Astrocyte (in vitro differentiated cells and primary cell): Measurements from ENCODE around the gene MARCHF10.

ENCODE experiments used
- EZH2 ChIP-seq: IDR thresholded peaks from 2 replicates; pipeline ENCODE4 v1.6.1; 2012; ENCODE audit warnings: mild to moderate bottlenecking, low read length, inconsistent platforms; ENCODE audit not compliant: insufficient read depth
- TF ChIP-seq, protein P1 (sequence below): IDR thresholded peaks from 2 replicates; pipeline ENCODE4 v1.5.1; 2011; ENCODE audit warnings: low read depth, mild to moderate bottlenecking, inconsistent platforms, low read length, moderate library complexity; ENCODE audit not compliant: insufficient read depth

GRCh38 chr17:62676952-62677596 is 131.0 kb downstream of the MARCHF10 start:
- TF ChIP-seq, protein P1, sequence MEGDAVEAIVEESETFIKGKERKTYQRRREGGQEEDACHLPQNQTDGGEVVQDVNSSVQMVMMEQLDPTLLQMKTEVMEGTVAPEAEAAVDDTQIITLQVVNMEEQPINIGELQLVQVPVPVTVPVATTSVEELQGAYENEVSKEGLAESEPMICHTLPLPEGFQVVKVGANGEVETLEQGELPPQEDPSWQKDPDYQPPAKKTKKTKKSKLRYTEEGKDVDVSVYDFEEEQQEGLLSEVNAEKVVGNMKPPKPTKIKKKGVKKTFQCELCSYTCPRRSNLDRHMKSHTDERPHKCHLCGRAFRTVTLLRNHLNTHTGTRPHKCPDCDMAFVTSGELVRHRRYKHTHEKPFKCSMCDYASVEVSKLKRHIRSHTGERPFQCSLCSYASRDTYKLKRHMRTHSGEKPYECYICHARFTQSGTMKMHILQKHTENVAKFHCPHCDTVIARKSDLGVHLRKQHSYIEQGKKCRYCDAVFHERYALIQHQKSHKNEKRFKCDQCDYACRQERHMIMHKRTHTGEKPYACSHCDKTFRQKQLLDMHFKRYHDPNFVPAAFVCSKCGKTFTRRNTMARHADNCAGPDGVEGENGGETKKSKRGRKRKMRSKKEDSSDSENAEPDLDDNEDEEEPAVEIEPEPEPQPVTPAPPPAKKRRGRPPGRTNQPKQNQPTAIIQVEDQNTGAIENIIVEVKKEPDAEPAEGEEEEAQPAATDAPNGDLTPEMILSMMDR, result no peak
- no peak for TF ChIP-seq EZH2
